ENCODE data around the gene CRYBA2. TPM values are rescaled to one million over a fixed set of nuclear protein-coding genes. Genes with fewer than 3 reads are reported as not detected.

CRYBA2 gene
- polyA plus RNA-seq, 2 of the 4 experiments (the other 2 are of a cell fraction), result not detected

DNA sequence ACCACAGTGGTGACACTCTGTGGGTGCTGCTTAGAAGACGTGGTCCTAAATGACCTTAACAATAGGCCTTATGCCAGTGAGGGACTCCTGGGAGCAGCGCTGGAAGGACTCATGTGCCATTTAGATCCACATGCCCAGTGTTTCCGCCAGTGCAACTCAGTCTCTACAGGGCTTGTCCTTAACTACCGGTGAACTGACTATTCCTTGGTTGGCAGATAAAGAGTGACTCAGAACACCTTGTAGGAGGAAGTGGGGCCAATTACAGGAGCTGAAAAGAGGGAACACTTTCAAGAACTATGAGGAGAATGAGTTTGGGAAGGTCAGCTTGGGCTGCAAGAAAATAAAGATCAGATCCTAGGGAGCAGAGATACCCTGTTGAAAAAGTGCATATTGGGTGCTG is 35.6 kb downstream of the CRYBA2 start (continued):
- TF ChIP-seq KDM1A (IDR thresholded peaks at IDR 0.05; ENCODE audit: low read depth), result no peak
- no peak for TF ChIP-seq GATA3 (IDR thresholded peaks at IDR 0.05; ENCODE audit: borderline replicate concordance)
- TF ChIP-seq RAD21 (conservative IDR thresholded peaks at IDR 0.05 in 1 of 2, IDR thresholded peaks at IDR 0.05 in 1 of 2), result no peak
- TF ChIP-seq, protein P1, sequence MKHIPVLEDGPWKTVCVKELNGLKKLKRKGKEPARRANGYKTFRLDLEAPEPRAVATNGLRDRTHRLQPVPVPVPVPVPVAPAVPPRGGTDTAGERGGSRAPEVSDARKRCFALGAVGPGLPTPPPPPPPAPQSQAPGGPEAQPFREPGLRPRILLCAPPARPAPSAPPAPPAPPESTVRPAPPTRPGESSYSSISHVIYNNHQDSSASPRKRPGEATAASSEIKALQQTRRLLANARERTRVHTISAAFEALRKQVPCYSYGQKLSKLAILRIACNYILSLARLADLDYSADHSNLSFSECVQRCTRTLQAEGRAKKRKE (CRISPR knock-in tag; IDR thresholded peaks at IDR 0.05; ENCODE audit: low read depth), result no peak

DNA sequence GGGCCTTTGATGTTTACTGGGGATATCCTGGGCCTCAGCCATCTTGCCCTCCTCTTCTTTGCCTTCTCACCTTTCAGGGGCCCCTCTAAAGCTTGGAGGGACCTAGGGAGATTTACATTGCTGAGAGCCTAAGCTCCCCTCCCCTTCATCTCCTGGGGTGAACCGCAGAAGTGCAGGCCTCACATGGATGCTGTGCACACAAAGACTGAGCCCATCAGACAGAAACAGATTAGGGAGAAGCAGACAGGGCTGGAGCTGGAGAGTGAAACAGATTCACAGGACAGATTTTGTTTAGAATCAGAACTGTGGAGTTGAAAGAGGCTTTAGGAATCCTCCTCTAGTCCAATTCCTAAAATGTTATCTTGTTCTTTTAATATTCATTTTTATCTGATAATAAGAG is 37.2 kb downstream of the CRYBA2 start:
- Histone ChIP-seq H3K9me3 (no peaks in the 10 kb centered on the region), H3K27ac (no peak overlapping the region), H3K4me1 (peaks cover 14% of the 10 kb centered on the region), H3K4me3 (no peak overlapping the region), H3K4me2 (no peak overlapping the region)
- DNase-seq (ENCODE audit: low read depth in 1 of 2, low spot score in 1 of 2) (no peak), FAIRE-seq (no peak), ATAC-seq (no peak)
- CTCF ChIA-PET, result interaction anchor here (1.9 to 4.0 kb wide), 3 partner anchors 24 to 58 kb away, joined by 7 to 25 read pairs (median 10); no protein-coding TSS in a partner anchor
- TF ChIP-seq GATA3 (IDR thresholded peaks at IDR 0.05; ENCODE audit: borderline replicate concordance) (no peak), CBX2 (IDR thresholded peaks at IDR 0.05; ENCODE audit: borderline replicate concordance, low read depth) (no peak), FOSL2 (IDR thresholded peaks at IDR 0.05) (no peak), FOSL2 (CRISPR knock-in tag; IDR thresholded peaks at IDR 0.05) (no peak), CBX8 (IDR thresholded peaks at IDR 0.05) (no peak), CHD4 (IDR thresholded peaks at IDR 0.05; ENCODE audit: borderline replicate concordance) (no peak)
- TF ChIP-seq, protein P2, sequence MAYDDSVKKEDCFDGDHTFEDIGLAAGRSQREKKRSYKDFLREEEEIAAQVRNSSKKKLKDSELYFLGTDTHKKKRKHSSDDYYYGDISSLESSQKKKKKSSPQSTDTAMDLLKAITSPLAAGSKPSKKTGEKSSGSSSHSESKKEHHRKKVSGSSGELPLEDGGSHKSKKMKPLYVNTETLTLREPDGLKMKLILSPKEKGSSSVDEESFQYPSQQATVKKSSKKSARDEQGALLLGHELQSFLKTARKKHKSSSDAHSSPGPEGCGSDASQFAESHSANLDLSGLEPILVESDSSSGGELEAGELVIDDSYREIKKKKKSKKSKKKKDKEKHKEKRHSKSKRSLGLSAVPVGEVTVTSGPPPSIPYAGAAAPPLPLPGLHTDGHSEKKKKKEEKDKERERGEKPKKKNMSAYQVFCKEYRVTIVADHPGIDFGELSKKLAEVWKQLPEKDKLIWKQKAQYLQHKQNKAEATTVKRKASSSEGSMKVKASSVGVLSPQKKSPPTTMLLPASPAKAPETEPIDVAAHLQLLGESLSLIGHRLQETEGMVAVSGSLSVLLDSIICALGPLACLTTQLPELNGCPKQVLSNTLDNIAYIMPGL (CRISPR knock-in tag; IDR thresholded peaks at IDR 0.05; ENCODE audit: borderline replicate concordance), result no peak
- 100% methylated on average over 1 of the region's 1 CpG for WGBS (ENCODE audit: missing lambda C conversion rate)
- POLR2A ChIA-PET, result no interaction called here

DNA sequence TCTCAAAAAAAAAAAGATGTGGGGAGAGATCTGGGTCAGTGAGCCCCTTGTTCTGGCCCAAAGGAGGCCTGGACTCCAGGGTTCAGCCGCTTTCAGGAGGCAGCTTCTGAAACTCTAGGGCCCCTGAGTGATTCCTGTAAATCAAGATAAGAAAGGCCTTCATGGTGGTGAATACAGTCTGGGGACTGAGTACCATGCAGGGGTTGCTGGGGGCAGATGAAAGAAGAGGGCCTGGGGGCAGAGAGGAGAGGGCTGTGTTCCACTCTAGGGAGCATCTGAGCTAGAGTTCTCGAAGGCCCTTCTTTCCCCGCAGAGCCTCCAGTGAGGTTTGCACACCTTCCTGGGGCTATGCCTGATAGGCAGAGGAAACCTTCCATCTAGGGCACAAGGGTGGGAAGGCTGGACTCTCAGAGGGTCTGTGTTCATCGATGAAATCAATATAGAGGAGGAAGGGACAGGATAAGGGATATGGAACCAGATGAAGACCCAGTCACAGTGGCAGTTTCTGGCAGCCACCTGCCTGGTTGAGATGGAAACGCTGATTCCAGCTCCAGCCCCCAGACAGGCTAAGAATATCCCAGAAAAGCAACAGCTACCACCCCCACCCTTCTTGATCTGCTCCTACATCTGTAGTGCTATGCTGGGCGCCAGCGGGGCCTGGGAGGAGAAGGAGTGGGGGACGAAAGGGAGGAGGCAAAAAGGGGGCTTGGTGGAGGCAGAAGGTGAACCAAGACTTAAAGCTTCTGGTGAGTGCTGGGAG is 38.5 kb downstream of the CRYBA2 start:
- FAIRE-seq (no peak), DNase-seq (ENCODE audit: low read depth in 1 of 2, low spot score in 1 of 2) (no peak), ATAC-seq (no peak)
- ChIA-PET CTCF (interaction anchor here (0.6 to 3.4 kb wide), 6 partner anchors 9 to 175 kb away, joined by 3 to 10 read pairs (median 6); no protein-coding TSS in a partner anchor), POLR2A (no interaction called here)
- H3K9me3 ChIP-seq, result no peaks in the 10 kb centered on the region
- H3K4me1 ChIP-seq, result peaks cover 3% of the 10 kb centered on the region; the same call in 1 of the 3 replicates
- no peak overlapping the region for H3K27ac ChIP-seq
- no peak overlapping the region for H3K4me3 ChIP-seq
- H3K4me2 ChIP-seq, result no peak overlapping the region
- WGBS (ENCODE audit: missing lambda C conversion rate), result 60% methylated on average over 8 of the region's 8 CpGs
- TF ChIP-seq JUN (IDR thresholded peaks at IDR 0.05) (no peak), MAFK (IDR thresholded peaks at IDR 0.05; ENCODE audit: partially characterized antibody) (no peak), NFE2L2 (conservative IDR thresholded peaks at IDR 0.05; ENCODE audit: low read length) (no peak), HEYL (CRISPR knock-in tag; IDR thresholded peaks at IDR 0.05) (no peak)
- TF ChIP-seq, protein P3, sequence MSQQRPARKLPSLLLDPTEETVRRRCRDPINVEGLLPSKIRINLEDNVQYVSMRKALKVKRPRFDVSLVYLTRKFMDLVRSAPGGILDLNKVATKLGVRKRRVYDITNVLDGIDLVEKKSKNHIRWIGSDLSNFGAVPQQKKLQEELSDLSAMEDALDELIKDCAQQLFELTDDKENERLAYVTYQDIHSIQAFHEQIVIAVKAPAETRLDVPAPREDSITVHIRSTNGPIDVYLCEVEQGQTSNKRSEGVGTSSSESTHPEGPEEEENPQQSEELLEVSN (IDR thresholded peaks at IDR 0.05; ENCODE audit: borderline replicate concordance, low read depth), result no peak
- TF ChIP-seq, protein P4, sequence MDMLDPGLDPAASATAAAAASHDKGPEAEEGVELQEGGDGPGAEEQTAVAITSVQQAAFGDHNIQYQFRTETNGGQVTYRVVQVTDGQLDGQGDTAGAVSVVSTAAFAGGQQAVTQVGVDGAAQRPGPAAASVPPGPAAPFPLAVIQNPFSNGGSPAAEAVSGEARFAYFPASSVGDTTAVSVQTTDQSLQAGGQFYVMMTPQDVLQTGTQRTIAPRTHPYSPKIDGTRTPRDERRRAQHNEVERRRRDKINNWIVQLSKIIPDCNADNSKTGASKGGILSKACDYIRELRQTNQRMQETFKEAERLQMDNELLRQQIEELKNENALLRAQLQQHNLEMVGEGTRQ (IDR thresholded peaks at IDR 0.05), result no peak

All from A549 (cell line).